RWPE1 (cell line): Measurements from ENCODE around the gene PITX1.
A peak's percentile ranks its signal among the peaks of the same experiment; 100 is the strongest.

Source experiments
- CTCF ChIA-PET: fragments of 350-600 bp; sonication (Branson Sonifier 250); formaldehyde crosslinking; extraction: SDS; loops from one replicate; lab custom pipeline; 2021; lab: Yijun Ruan, JAX
- POLR2A ChIA-PET: fragments of 400-600 bp; formaldehyde crosslinking; extraction: SDS; loops from one replicate; lab custom pipeline; 2020; ENCODE audit warnings: antibody characterized with exemption; ENCODE audit not compliant: low non-redundant PET; lab: Yijun Ruan, JAX
- DNase-seq: peaks from one replicate; pipeline ENCODE4 v3.0.0; 2012; ENCODE audit warnings: low spot score
- H3K27ac ChIP-seq: fragments of 450-650 bp; 2 replicates; pipeline ENCODE4 v1.5.1; 2017
- TF ChIP-seq, protein P1 (sequence below): fragments of 450-650 bp; conservative IDR thresholded peaks from 2 replicates; pipeline ENCODE4 v1.5.1; 2017; ENCODE audit warnings: low read depth, mild to moderate bottlenecking

PITX1 gene

DNA sequence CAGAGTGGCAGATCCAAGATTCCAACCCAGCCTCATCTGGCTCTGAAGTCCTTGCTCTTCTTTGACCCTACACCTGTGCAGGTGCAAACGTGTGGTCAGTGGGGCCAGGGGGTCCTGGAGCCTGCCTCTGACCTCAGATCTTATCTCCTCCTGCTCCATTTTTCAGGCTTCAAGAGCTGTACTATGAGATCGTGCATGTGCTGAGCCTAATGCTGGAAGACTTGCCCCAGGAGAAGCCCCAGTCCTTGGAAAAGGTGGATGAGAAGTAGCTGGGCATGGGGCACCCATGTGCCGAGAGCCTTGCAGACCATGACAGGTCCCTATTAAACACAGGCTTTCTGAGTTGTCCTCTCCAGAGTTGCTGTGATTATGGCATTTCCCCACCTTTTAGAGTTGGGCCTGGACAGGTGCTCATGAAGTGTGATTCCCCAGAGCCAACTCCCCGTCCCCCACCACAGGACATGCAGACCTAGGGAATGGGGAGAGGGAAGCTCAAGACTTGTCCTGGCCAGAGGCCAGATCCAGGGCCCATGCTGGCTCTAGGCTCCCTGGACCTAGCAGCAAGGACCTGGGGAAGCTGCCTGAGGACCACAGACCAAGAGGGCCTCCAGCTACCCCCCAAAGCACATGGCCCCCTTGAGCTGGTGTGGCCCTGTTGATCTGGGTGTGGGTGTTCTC lies 22.5 kb downstream of the PITX1 start:
- H3K27ac ChIP-seq, result no peak overlapping the region
- TF ChIP-seq, protein P1, sequence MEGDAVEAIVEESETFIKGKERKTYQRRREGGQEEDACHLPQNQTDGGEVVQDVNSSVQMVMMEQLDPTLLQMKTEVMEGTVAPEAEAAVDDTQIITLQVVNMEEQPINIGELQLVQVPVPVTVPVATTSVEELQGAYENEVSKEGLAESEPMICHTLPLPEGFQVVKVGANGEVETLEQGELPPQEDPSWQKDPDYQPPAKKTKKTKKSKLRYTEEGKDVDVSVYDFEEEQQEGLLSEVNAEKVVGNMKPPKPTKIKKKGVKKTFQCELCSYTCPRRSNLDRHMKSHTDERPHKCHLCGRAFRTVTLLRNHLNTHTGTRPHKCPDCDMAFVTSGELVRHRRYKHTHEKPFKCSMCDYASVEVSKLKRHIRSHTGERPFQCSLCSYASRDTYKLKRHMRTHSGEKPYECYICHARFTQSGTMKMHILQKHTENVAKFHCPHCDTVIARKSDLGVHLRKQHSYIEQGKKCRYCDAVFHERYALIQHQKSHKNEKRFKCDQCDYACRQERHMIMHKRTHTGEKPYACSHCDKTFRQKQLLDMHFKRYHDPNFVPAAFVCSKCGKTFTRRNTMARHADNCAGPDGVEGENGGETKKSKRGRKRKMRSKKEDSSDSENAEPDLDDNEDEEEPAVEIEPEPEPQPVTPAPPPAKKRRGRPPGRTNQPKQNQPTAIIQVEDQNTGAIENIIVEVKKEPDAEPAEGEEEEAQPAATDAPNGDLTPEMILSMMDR, result no peak
- no peak for DNase-seq
- POLR2A ChIA-PET, result no interaction called here
- CTCF ChIA-PET, result interaction anchor here (0.6 to 1.6 kb wide), 7 partner anchors 13 to 1135 kb away, joined by 3 to 8 read pairs (median 4); no protein-coding TSS in a partner anchor

DNA sequence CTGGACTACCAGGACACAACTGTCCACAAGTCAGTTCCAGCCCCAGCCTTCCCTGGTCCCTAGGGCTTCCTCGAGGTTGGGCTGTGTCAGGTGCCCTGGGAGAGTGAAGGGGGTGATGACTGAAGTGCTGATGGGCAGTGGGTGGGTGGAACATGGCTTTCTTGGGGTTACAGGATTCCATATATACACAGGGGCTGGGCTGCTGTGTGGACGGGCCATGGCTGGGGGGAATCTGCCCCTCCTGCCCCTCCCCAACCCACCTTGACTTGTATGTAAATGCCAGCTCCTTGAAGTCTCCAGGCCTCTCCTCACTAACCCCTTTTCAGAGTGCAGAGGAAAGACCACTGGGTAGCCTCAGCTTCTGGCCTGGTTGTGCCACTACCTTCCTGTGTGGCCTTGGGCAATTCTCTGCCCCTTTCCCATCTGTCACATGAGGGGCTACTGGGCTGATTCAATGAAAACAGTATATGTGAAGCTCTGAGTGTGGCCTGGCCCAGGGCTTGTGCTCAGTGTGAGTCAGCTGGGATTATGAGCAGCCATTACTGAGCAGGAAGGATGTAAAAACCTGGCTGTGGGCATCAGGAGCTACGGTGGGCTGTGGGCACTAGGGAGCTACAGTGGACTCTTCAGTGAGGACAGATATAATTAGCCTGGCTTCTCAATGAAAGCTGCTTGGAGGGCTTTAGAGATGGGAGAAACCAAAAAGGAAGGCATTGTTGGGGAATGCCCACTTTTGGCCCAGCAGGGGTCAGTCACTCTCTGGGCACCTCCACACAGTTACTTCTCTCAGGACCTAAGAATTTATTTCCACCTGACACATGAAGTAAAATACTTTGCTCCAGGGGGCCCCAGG lies 23.3 kb downstream of the PITX1 start:
- TF ChIP-seq, protein P1, result no peak
- POLR2A ChIA-PET, result no interaction called here
- no peak for DNase-seq
- no peak overlapping the region for H3K27ac ChIP-seq
- CTCF ChIA-PET, result interaction anchor here (0.5 to 1.6 kb wide), 5 partner anchors 60 to 319 kb away, joined by 3 to 8 read pairs (median 4); no protein-coding TSS in a partner anchor

DNA sequence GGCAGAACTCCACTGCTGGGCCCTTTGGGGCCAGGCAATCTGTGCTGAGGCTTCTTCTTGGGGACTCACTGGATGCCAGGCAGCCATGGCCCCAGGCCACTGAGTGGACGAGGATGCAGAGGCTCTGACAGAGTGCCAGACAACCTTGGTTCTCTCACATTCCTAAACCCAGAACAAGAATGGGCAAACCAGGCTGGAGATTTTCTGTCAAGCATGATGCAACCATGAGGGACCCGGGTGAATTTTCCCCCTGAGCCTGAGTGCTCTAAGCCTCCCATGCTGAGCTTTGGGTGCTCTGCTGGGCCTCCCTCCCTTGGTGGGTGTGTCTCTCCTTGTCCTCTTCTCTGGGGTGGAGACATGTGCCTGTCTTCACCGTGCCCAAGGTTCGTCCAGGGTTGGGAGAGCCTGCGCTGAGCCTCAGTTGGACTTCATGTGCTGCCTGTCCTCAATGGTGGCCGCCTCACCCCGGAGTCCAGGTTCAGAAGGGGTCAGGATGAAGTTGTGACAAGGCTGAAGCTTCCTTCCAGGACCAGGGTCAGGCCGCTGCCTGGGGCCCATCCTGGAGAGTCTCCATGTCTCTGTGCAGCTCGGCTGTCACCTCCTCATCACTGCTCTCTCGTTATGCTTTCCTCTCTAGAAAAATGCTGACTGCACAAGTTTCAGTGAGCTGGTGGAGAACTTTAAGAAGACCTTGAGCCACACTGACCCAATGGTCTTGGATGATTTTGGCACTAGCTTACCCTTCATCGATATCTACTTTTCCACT lies 24.1 kb downstream of the PITX1 start:
- POLR2A ChIA-PET, result no interaction called here
- CTCF ChIA-PET, result interaction anchor here (1.1 to 1.6 kb wide), 2 partner anchors 61 to 169 kb away, joined by 3 to 6 read pairs; no protein-coding TSS in a partner anchor
- no peak for DNase-seq
- 0 out of 2 replicates have a peak overlapping the region, but pooled peaks have one; percentile 4 for H3K27ac ChIP-seq
- TF ChIP-seq, protein P1, result no peak

DNA sequence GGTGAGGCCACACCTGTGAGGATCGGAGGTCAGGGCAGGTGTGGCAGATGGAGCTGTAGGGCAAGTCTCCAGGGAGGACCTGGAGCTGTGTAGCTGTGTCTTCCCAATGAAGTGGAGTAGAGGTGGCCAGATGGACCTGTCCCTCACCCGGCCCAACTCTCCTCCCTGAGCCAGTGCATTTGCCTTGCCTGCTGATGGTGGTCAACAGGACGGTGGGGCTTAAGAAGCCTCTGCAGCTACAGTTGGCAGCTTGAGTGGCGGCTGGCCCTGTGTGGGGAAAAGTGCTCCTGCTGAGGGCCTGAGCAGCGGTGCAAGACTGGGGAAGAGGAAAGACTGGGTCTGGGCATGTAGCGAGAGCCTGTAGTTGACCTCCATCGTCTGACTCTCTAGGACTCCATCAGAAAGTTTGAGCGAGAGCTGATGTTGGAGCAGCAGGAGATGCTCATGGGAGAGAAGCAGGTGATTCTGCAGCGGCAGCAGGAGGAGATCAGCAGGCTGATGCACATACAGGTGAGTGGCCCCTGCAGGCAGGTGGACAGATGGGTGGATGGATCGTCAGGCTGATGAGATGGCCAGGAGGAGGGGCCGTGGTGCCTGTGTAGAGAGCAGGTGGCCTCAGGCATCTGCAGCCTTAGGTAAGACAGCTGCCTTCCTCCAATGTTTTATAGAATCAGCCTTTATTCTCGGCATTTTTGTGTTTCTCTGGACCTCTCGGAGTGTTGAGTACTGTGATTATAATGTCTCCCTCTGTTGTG lies 24.9 kb downstream of the PITX1 start:
- no peak overlapping the region for H3K27ac ChIP-seq
- ChIA-PET CTCF (no interaction called here), POLR2A (no interaction called here)
- no peak for DNase-seq
- TF ChIP-seq, protein P1, result no peak

GRCh38 chr5:135008556-135008955 lies 25.5 kb downstream of the PITX1 start:
- ChIA-PET CTCF (no interaction called here), POLR2A (no interaction called here)
- TF ChIP-seq, protein P1, result no peak
- DNase-seq, result no peak
- no peak overlapping the region for H3K27ac ChIP-seq
